GM23248 (cell line): Measurements from ENCODE around the gene DLL1. TPM values are rescaled to one million over a fixed set of nuclear protein-coding genes. Genes with fewer than 3 reads are reported as not detected.

Experiments used
- DNase-seq: peaks from one replicate; pipeline ENCODE4 v3.0.0-alpha.2; 2015
- H2AFZ ChIP-seq: fragments of 200-600 bp; sonication (generic); 2 replicates; pipeline ENCODE4 v1.6.1; 2016; ENCODE audit warnings: antibody characterized with exemption
- H3F3A ChIP-seq: fragments of 200-600 bp; sonication (generic); 2 replicates; pipeline ENCODE4 v1.6.1; 2016; ENCODE audit warnings: mild to moderate bottlenecking, antibody characterized with exemption, mixed run types; ENCODE audit not compliant: insufficient read depth
- H3K27ac ChIP-seq: fragments of 200-600 bp; sonication (generic); 2 replicates; pipeline ENCODE4 v1.5.1; 2016; ENCODE audit warnings: mild to moderate bottlenecking
- H3K27me3 ChIP-seq: fragments of 200-600 bp; sonication (generic); replicated peaks from 2 replicates; pipeline ENCODE4 v1.6.1; 2016; ENCODE audit warnings: mild to moderate bottlenecking; ENCODE audit not compliant: insufficient read depth
- H3K36me3 ChIP-seq: fragments of 200-600 bp; sonication (generic); 2 replicates; pipeline ENCODE4 v1.6.1; 2016; ENCODE audit warnings: low read depth, mild to moderate bottlenecking
- H3K4me1 ChIP-seq: fragments of 200-600 bp; sonication (generic); 2 replicates; pipeline ENCODE4 v1.6.1; 2016; ENCODE audit warnings: mild to moderate bottlenecking; ENCODE audit not compliant: insufficient read depth
- H3K4me2 ChIP-seq: fragments of 200-600 bp; sonication (generic); one replicate; pipeline ENCODE4 v1.6.1; 2016; ENCODE audit warnings: mild to moderate bottlenecking; ENCODE audit not compliant: unreplicated experiment
- H3K4me3 ChIP-seq: fragments of 200-600 bp; sonication (generic); 2 replicates; pipeline ENCODE4 v1.5.1; 2016; ENCODE audit warnings: mild to moderate bottlenecking
- H3K79me2 ChIP-seq: fragments of 200-600 bp; sonication (generic); 2 replicates; pipeline ENCODE4 v1.6.1; 2016; ENCODE audit warnings: mild to moderate bottlenecking; ENCODE audit not compliant: insufficient read depth
- H3K9ac ChIP-seq: fragments of 200-600 bp; sonication (generic); 2 replicates; pipeline ENCODE4 v1.6.1; 2016; ENCODE audit warnings: mild to moderate bottlenecking
- H3K9me2 ChIP-seq: fragments of 200-600 bp; sonication (generic); 2 replicates; pipeline ENCODE4 v1.6.1; 2016; ENCODE audit warnings: mixed run types, mild to moderate bottlenecking, moderate library complexity; ENCODE audit not compliant: insufficient read depth
- H3K9me3 ChIP-seq: fragments of 200-600 bp; sonication (generic); one replicate; pipeline ENCODE4 v1.6.1; 2017; ENCODE audit warnings: low read depth
- H4K20me1 ChIP-seq: fragments of 200-600 bp; sonication (generic); 2 replicates; pipeline ENCODE4 v1.6.0; 2016; ENCODE audit not compliant: insufficient read depth
- EZH2 ChIP-seq: fragments of 200-600 bp; sonication (generic); IDR thresholded peaks from 2 replicates; pipeline ENCODE4 v1.6.1; 2018; ENCODE audit warnings: antibody characterized with exemption, mild to moderate bottlenecking; ENCODE audit not compliant: insufficient read depth, poor library complexity, severe bottlenecking
- EZH2phosphoT487 ChIP-seq: fragments of 200-600 bp; sonication (generic); IDR thresholded peaks from 2 replicates; pipeline ENCODE4 v1.6.1; 2018; ENCODE audit warnings: antibody characterized with exemption, moderate library complexity, mild to moderate bottlenecking, low read depth; ENCODE audit not compliant: insufficient read depth
- WGBS, 2 experiments: methylation state at CpG; one replicate each; pipeline ENCODE4 v1.1.6; 2015 to 2017; ENCODE audit warnings: low lambda C conversion rate in 2 of 2, low coverage in 1 of 2; ENCODE audit errors: missing lambda C conversion rate in 2 of 2; 5-methylcytosine and 5-hydroxymethylcytosine counted together
- in situ Hi-C: fragments of 300-500 bp; cut with MboI; formaldehyde crosslinking; loops from 2 replicates; pipeline ENCODE4 v1.15.0; 2020
- polyA plus RNA-seq: library from polyadenylated mRNA; unstranded; fragments of >200 nt; fragmentation: Nextera tagmentation; extraction: Ambion mirVana; gene quantifications from 2 replicates; pipeline ENCODE4 v1.2.1, GENCODE V29; 2016
- total RNA-seq: library from RNA; depleted of rRNA; stranded (reverse); fragments of >200 nt; shearing (Covaris generic); gene quantifications from 2 replicates; pipeline ENCODE4 v1.2.3, GENCODE V29; 2014

Gene DLL1
- total and polyA plus RNA-seq, 2 experiments from 2014 or later: 0.68 to 0.86 TPM

DNA sequence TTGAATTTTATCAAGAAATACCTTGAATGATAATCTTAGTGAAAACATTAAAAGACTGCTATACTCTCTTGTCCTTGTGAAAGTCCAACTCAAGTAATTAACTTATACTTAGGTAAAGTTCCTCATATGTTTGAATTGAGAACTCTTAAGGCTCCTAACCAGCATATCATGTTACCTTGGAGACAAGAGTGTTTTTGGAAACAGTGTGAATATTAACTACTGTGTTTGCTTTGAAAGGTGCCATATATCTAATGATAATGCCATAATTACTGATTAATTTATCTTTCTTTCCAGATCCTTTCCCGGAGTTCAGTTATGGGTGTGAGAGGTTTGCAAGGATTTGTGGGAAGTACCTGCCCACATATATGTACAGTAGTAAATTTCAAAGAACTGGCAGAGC is 26.2 kb upstream of the DLL1 start:
- no peaks in the 10 kb centered on the region for H3K9me3 ChIP-seq
- H3K36me3 ChIP-seq: peaks cover 24% of the 10 kb centered on the region
- no peak overlapping the region for H3K4me3 ChIP-seq
- in situ Hi-C loops: no loop called here
- 100% methylated on average over 1 of the region's 1 CpG for WGBS, 2 experiments
- H3K27me3 ChIP-seq: no peaks in the 10 kb centered on the region
- no peaks in the 10 kb centered on the region for H3F3A ChIP-seq
- H3K79me2 ChIP-seq: peaks cover 100% of the 10 kb centered on the region
- H3K9ac ChIP-seq: no peak overlapping the region
- H2AFZ ChIP-seq: no peak overlapping the region
- no peak overlapping the region for H3K4me2 ChIP-seq
- H3K9me2 ChIP-seq: no peaks in the 10 kb centered on the region
- no peak overlapping the region for H3K27ac ChIP-seq
- no peak for DNase-seq
- TF ChIP-seq EZH2phosphoT487: no peak
- TF ChIP-seq EZH2: no peak
- no peaks in the 10 kb centered on the region; the same call in 1 of the 2 replicates for H3K4me1 ChIP-seq
- H4K20me1 ChIP-seq: peaks cover 26% of the 10 kb centered on the region; the same call in 1 of the 2 replicates

GRCh38 chr6:170316071-170316470 is 25.2 kb upstream of the DLL1 start:
- no peaks in the 10 kb centered on the region; the same call in 1 of the 2 replicates for H3K4me1 ChIP-seq
- no peak for DNase-seq
- no peak for TF ChIP-seq EZH2phosphoT487
- TF ChIP-seq EZH2: no peak
- H3K9me2 ChIP-seq: no peaks in the 10 kb centered on the region
- peaks cover 100% of the 10 kb centered on the region for H3K79me2 ChIP-seq
- H3K27me3 ChIP-seq: no peaks in the 10 kb centered on the region
- no peak overlapping the region for H3K4me2 ChIP-seq
- no peaks in the 10 kb centered on the region for H3K9me3 ChIP-seq
- peaks cover 26% of the 10 kb centered on the region for H4K20me1 ChIP-seq
- H3F3A ChIP-seq: no peaks in the 10 kb centered on the region
- no peak overlapping the region for H3K4me3 ChIP-seq
- in situ Hi-C loops: no loop called here
- H3K36me3 ChIP-seq: peaks cover 19% of the 10 kb centered on the region
- H3K27ac ChIP-seq: no peak overlapping the region
- WGBS, 2 experiments: 94 to 97% methylated on average over 4 of the region's 4 CpGs
- H3K9ac ChIP-seq: no peak overlapping the region
- no peak overlapping the region for H2AFZ ChIP-seq

- Histone ChIP-seq H3K27me3 (no peaks in the 10 kb centered on the region), H3K9me3 (no peaks in the 10 kb centered on the region), H3K9me2 (no peaks in the 10 kb centered on the region), H3K79me2 (peaks cover 100% of the 10 kb centered on the region), H2AFZ (no peak overlapping the region), H3K4me1 (no peaks in the 10 kb centered on the region; the same call in 1 of the 2 replicates), H3K4me2 (no peak overlapping the region), H4K20me1 (peaks cover 28% of the 10 kb centered on the region), H3K4me3 (no peak overlapping the region), H3F3A (no peaks in the 10 kb centered on the region), H3K27ac (no peak overlapping the region), H3K36me3 (peaks cover 19% of the 10 kb centered on the region), H3K9ac (no peak overlapping the region)
- no peak for DNase-seq
- TF ChIP-seq EZH2phosphoT487 (no peak), EZH2 (no peak)
- in situ Hi-C loops: no loop called here
- 55 to 60% methylated on average over 5 of the region's 5 CpGs for WGBS, 2 experiments
Measured at GRCh38 chr6:170314983-170315382, 24.1 kb upstream of the DLL1 start.

- Histone ChIP-seq H3K9me2 (no peaks in the 10 kb centered on the region), H3K9me3 (no peaks in the 10 kb centered on the region), H3K36me3 (peaks cover 14% of the 10 kb centered on the region), H3F3A (no peaks in the 10 kb centered on the region), H3K4me3 (no peak overlapping the region), H3K79me2 (peaks cover 100% of the 10 kb centered on the region), H3K27ac (no peak overlapping the region), H3K27me3 (no peaks in the 10 kb centered on the region), H4K20me1 (peaks cover 33% of the 10 kb centered on the region), H3K9ac (no peak overlapping the region), H3K4me2 (no peak overlapping the region), H3K4me1 (peaks cover 7% of the 10 kb centered on the region), H2AFZ (no peak overlapping the region)
- DNase-seq: no peak
- in situ Hi-C loops: no loop called here
- TF ChIP-seq EZH2 (no peak), EZH2phosphoT487 (no peak)
- 93 to 96% methylated on average over 6 of the region's 6 CpGs for WGBS, 2 experiments
Measured at GRCh38 chr6:170313716-170314295, 22.9 kb upstream of the DLL1 start.
